Measurements from ENCODE around the gene CBFA2T2. TPM values are rescaled to one million over a fixed set of nuclear protein-coding genes. Genes with fewer than 3 reads are reported as not detected.
"Not testable (repeated sequence)": the region's sequence is repeated elsewhere in the genome, so short reads cannot be mapped to it uniquely, and the experiment has no call there.

The CBFA2T2 gene
- total RNA-seq, 4 donors from 2014 or later = 16.7 to 22.5 (median 19.1) TPM

DNA sequence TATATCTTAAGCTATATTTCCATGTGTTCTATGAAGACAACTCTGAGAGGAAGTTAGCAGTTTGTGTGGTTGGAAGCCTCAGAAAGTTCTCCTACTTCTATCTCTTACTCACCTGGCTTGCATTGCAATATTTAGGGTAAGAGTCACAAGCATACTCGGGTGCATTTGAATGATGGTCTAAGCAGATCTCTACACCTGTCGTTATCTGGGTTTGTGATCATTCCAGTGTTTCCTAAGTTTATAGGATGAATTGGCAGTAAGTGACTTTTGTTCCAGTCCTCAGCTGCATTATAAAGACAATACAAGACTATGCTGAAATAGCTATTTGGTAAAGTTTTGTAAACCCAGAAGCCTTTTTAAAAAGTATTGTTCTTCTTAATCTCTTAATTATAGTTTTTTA lies 36.9 kb downstream of the CBFA2T2 start:
- Histone ChIP-seq H3K27me3 (no peaks in the 10 kb centered on the region), H3K4me1 (peaks cover 0 to 33% (median 2%) of the 10 kb centered on the region in 4 donors), H3K4me3 (no peak overlapping the region), H3K36me3 (peaks cover 0 to 8% (median 0%) of the 10 kb centered on the region in 3 donors), H3K27ac (no peak overlapping the region), H3K9me3 (no peaks in the 10 kb centered on the region)
- DNase-seq (ENCODE audit: low spot score in 2 of 2) = no peak
- WGBS, 2 donors = 77 to 89% methylated on average over 2 of the region's 2 CpGs
- TF ChIP-seq EP300 (IDR thresholded peaks at IDR 0.05) = no peak

DNA sequence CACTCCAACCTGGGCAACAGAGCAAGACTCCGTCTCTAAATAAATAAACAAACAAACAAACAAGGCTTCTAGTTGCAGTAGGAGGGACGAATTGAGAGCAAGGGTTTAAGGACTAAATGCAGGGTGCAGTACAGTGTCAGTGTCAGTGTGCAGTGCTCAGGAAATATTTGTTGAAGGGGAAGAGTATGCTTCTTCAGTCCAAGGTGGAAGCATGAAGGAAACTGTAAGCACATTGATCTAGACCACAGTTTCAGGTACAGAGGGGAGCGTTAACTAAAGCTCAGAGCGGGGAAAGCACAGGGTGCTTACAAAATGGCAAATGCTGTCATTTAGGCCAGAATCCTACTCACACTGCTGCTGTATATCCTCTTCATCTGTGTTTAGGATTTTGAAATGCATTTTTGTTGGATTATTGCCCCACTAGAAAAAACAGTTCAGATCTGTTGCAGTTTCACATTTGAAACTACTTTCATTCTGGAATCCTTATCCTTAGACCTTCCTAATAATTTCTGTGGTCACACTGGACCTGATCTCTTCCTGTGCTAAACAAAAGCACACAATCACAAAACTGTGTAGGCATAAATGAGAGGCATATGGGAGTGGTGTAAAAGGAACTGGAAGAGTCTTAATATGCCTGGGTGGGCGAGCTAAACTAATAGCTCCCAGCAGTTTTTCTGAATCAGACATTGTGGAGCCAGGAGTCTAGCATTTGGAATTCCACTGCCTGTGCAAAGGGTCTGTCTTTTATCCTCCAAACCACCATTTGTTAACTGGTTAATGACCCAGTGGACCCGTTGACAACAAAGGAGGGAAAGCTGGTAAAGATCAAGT lies 41.4 kb downstream of the CBFA2T2 start:
- Histone ChIP-seq H3K27me3 (no peaks in the 10 kb centered on the region), H3K4me3 (no peak overlapping the region), H3K9me3 (no peaks in the 10 kb centered on the region), H3K4me1 (peaks cover 0 to 30% (median 9%) of the 10 kb centered on the region in 4 donors), H3K27ac (peak overlapping the region in 2 of 4 donors; percentile 10 to 54), H3K36me3 (no peaks in the 10 kb centered on the region)
- TF ChIP-seq POLR2A (IDR thresholded peaks at IDR 0.05) (no peak), EP300 (IDR thresholded peaks at IDR 0.05) (no peak)
- TF ChIP-seq, protein P1, sequence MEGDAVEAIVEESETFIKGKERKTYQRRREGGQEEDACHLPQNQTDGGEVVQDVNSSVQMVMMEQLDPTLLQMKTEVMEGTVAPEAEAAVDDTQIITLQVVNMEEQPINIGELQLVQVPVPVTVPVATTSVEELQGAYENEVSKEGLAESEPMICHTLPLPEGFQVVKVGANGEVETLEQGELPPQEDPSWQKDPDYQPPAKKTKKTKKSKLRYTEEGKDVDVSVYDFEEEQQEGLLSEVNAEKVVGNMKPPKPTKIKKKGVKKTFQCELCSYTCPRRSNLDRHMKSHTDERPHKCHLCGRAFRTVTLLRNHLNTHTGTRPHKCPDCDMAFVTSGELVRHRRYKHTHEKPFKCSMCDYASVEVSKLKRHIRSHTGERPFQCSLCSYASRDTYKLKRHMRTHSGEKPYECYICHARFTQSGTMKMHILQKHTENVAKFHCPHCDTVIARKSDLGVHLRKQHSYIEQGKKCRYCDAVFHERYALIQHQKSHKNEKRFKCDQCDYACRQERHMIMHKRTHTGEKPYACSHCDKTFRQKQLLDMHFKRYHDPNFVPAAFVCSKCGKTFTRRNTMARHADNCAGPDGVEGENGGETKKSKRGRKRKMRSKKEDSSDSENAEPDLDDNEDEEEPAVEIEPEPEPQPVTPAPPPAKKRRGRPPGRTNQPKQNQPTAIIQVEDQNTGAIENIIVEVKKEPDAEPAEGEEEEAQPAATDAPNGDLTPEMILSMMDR (IDR thresholded peaks at IDR 0.05) = no peak
- WGBS, 2 donors = 32 to 39% methylated on average over 6 of the region's 6 CpGs
- no peak for DNase-seq (ENCODE audit: low spot score in 2 of 2)

DNA sequence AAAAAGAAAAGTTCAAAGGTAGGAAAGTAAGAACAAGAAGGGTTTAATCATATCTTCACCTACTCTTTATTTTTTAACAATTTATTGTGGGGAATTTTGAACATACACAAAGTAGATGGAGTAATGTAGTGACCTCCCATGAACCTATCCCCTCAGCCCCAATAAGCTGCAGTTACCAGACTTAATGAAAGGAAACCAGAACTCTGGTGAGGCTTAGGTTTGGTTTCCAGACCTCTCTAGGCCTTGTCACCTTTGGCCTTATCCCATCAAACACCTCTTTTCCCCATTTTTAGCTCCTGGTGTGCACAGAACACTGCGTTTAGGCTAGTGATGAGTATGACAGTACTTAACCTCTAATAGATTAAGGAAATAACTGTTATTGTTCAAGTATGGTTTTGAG lies 42.0 kb downstream of the CBFA2T2 start:
- 42 to 43% methylated on average over 1 of the region's 1 CpG for whole genome bisulfite sequencing, 2 donors
- Histone ChIP-seq H3K27me3 (no peaks in the 10 kb centered on the region), H3K27ac (peak overlapping the region in 2 of 4 donors; percentile 24 to 54), H3K4me1 (peaks cover 0 to 30% (median 9%) of the 10 kb centered on the region in 4 donors), H3K9me3 (no peaks in the 10 kb centered on the region), H3K4me3 (no peak overlapping the region), H3K36me3 (peaks cover 0 to 2% (median 0%) of the 10 kb centered on the region in 3 donors)
- no peak for DNase-seq (ENCODE audit: low spot score in 2 of 2)
- TF ChIP-seq EP300 (IDR thresholded peaks at IDR 0.05) = no peak
- TF ChIP-seq, protein P1 (IDR thresholded peaks at IDR 0.05) = no peak
- no peak for TF ChIP-seq POLR2A (IDR thresholded peaks at IDR 0.05)

DNA sequence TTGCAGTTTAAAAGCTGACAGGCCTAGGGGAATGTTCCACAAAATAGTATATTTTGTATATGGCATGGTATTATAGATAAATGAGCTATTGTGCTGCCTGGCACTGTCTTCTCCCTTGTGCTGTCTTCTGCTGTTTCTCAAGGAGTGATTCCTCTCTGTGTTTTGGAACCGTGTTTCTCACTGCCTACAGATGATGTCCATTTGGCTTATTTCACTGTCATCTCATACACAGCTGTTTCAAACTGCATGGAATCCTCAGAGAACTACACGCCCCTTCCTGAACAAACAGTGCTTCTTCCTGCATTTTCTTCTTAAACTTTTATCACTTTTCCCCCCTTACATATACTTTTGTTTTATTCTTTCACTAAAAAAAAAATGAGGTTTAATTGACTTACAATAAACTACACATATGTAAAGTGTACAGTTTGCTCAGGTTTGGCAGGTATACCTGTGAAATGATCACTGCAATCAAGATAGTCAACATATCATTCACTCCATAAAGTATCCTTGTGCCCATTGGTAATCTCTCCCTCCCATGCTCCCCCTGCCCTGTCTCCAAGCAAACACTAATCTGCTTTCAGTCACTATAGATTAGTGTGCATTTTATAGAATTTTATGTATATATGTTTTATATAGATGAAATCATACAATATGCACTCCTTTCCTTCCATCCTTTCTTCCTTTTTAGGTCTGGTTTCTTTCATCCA lies 43.0 kb downstream of the CBFA2T2 start:
- no peak for DNase-seq (ENCODE audit: low spot score in 2 of 2)
- no peak for TF ChIP-seq POLR2A (IDR thresholded peaks at IDR 0.05)
- TF ChIP-seq, protein P1 (IDR thresholded peaks at IDR 0.05) = no peak
- TF ChIP-seq EP300 (IDR thresholded peaks at IDR 0.05) = no peak
- peaks cover 0 to 30% (median 9%) of the 10 kb centered on the region in 4 donors for H3K4me1 ChIP-seq
- peaks cover 0 to 7% (median 0%) of the 10 kb centered on the region in 3 donors for H3K36me3 ChIP-seq
- 30 to 38% methylated on average over 2 of the region's 2 CpGs for whole genome bisulfite sequencing, 2 donors
- no peak overlapping the region for H3K27ac ChIP-seq
- no peaks in the 10 kb centered on the region for H3K9me3 ChIP-seq
- no peak overlapping the region for H3K4me3 ChIP-seq
- no peaks in the 10 kb centered on the region for H3K27me3 ChIP-seq

DNA sequence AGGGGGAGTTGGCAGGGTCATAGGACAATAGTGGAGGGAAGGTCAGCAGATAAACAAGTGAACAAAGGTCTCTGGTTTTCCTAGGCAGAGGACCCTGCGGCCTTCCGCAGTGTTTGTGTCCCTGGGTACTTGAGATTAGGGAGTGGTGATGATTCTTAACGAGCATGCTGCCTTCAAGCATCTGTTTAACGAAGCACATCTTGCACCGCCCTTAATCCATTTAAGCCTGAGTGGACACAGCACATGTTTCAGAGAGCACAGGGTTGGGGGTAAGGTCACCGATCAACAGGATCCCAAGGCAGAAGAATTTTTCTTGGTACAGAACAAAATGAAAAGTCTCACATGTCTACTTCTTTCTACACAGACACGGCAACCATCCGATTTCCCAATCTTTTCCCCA lies 45.8 kb downstream of the CBFA2T2 start:
- not testable (repeated sequence) for H3K27ac ChIP-seq; H3K27me3 ChIP-seq; H3K9me3 ChIP-seq; H3K36me3 ChIP-seq; DNase-seq (ENCODE audit: low spot score in 2 of 2); H3K4me3 ChIP-seq
- WGBS, 2 donors = 80 to 88% methylated on average over 6 to 7 of the region's 8 CpGs
- peaks cover 0 to 28% (median 12%) of the 10 kb centered on the region in 4 donors for H3K4me1 ChIP-seq

DNA sequence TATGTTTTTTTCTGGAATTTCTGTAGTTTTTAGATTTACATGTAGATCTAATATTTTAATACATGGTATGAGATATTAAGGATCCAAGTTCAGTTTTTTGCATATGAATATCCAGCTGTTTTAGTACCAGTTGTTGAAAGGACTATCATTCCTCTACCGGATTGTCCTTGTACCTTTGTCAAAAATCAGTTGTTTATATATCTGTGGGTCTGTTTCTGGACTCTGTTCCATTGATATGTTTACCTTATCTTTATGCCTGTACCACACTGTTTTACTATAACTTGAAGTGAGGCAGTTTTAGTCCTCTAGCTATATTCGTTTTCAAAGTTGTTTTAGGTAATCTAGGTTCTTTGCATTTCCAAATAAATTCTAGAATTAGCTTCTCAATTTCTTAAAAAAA lies 47.7 kb downstream of the CBFA2T2 start:
- H3K4me3 ChIP-seq = no peak overlapping the region
- TF ChIP-seq EP300 (IDR thresholded peaks at IDR 0.05) = no peak
- TF ChIP-seq, protein P1 (IDR thresholded peaks at IDR 0.05) = no peak
- TF ChIP-seq POLR2A (IDR thresholded peaks at IDR 0.05) = no peak
- peaks cover 0 to 10% (median 5%) of the 10 kb centered on the region in 4 donors for H3K4me1 ChIP-seq
- no peak for DNase-seq (ENCODE audit: low spot score in 2 of 2)
- peaks cover 0 to 7% (median 0%) of the 10 kb centered on the region in 3 donors for H3K36me3 ChIP-seq
- no peak overlapping the region for H3K27ac ChIP-seq
- WGBS, 2 donors = 83 to 90% methylated on average over 2 of the region's 2 CpGs
- H3K27me3 ChIP-seq = no peaks in the 10 kb centered on the region
- H3K9me3 ChIP-seq = no peaks in the 10 kb centered on the region

All from tibial nerve (tissue), 4 donors.